ENCODE measurements around the gene PTBP2.

The PTBP2 gene

DNA sequence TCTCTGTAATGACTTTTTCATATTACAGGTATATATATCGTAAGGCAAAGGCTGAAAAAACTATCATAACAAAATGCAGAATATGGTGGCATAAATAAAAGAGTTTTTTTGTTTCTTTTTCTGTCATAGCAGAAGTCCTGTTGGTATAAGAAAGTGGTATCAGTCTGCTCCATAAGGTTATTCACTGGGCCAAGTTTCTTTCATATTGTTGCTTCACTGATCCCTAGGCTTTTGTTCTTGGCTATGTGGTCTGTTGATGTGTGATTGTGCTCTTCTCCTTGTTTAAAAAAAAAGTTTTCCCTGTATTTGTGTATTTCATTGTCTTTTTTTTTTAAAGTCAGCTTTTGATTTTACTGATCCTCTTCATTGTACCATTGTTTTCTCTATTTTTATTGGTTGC lies 26.0 kb downstream of the PTBP2 start:
- H3K4me2 ChIP-seq (ENCODE audit: low read depth, low read length, poor library complexity, severe bottlenecking) = no peak overlapping the region
- no peaks in the 10 kb centered on the region for H3K27me3 ChIP-seq (ENCODE audit: insufficient read depth, low read length, poor library complexity, severe bottlenecking)
- H3K9ac ChIP-seq (ENCODE audit: low read depth, low read length, poor library complexity, severe bottlenecking) = no peak overlapping the region
- peaks cover 17% of the 10 kb centered on the region for H3K4me1 ChIP-seq (ENCODE audit: insufficient read depth, low read length, poor library complexity, severe bottlenecking)
- no peak overlapping the region for H3K4me3 ChIP-seq (ENCODE audit: low read length, poor library complexity, severe bottlenecking)
- TF ChIP-seq, protein P1, sequence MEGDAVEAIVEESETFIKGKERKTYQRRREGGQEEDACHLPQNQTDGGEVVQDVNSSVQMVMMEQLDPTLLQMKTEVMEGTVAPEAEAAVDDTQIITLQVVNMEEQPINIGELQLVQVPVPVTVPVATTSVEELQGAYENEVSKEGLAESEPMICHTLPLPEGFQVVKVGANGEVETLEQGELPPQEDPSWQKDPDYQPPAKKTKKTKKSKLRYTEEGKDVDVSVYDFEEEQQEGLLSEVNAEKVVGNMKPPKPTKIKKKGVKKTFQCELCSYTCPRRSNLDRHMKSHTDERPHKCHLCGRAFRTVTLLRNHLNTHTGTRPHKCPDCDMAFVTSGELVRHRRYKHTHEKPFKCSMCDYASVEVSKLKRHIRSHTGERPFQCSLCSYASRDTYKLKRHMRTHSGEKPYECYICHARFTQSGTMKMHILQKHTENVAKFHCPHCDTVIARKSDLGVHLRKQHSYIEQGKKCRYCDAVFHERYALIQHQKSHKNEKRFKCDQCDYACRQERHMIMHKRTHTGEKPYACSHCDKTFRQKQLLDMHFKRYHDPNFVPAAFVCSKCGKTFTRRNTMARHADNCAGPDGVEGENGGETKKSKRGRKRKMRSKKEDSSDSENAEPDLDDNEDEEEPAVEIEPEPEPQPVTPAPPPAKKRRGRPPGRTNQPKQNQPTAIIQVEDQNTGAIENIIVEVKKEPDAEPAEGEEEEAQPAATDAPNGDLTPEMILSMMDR (conservative IDR thresholded peaks at IDR 0.05; ENCODE audit: low read length) = no peak
- no peak for TF ChIP-seq EZH2phosphoT487 (IDR thresholded peaks at IDR 0.05; ENCODE audit: borderline replicate concordance)
- H3F3A ChIP-seq (ENCODE audit: low read depth) = no peaks in the 10 kb centered on the region
- H3K9me3 ChIP-seq (ENCODE audit: insufficient read depth, low read depth, low read length) = no peaks in the 10 kb centered on the region
- peaks cover 98% of the 10 kb centered on the region for H4K20me1 ChIP-seq (ENCODE audit: insufficient read depth, low read length, poor library complexity, severe bottlenecking)
- no peaks in the 10 kb centered on the region for H3K9me2 ChIP-seq (replicated peaks; ENCODE audit: low read depth, low read length)
- H2AFZ ChIP-seq (ENCODE audit: low read length) = no peak overlapping the region
- peaks cover 99% of the 10 kb centered on the region for H3K79me2 ChIP-seq (ENCODE audit: insufficient read depth, low read length)
- H3K36me3 ChIP-seq (ENCODE audit: insufficient read depth, low read length) = peaks cover 36% of the 10 kb centered on the region

DNA sequence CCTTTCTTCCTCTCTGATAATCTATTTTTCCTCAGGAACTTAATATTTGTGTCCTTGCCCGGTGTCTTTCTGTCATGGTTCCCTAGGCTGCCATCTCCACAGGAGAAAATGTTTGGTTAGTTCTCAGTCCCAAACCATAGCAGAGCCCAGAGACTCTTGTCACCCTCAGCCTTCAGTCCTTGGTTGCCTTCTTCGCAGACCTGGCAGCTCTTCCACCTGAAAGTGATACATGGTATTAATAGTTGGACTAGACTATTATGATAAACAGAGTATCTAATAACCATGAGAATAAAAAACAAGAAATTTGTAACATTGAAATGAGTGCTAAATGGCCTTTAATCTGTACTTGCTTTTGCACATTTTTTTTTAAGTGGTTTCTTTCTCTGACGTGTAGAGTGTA lies 26.5 kb downstream of the PTBP2 start:
- no peaks in the 10 kb centered on the region for H3K9me3 ChIP-seq (ENCODE audit: insufficient read depth, low read depth, low read length)
- TF ChIP-seq, protein P1 (conservative IDR thresholded peaks at IDR 0.05; ENCODE audit: low read length) = no peak
- no peak for TF ChIP-seq EZH2phosphoT487 (IDR thresholded peaks at IDR 0.05; ENCODE audit: borderline replicate concordance)
- H3K4me2 ChIP-seq (ENCODE audit: low read depth, low read length, poor library complexity, severe bottlenecking) = no peak overlapping the region
- peaks cover 98% of the 10 kb centered on the region for H3K79me2 ChIP-seq (ENCODE audit: insufficient read depth, low read length)
- no peaks in the 10 kb centered on the region for H3K9me2 ChIP-seq (replicated peaks; ENCODE audit: low read depth, low read length)
- H3K4me3 ChIP-seq (ENCODE audit: low read length, poor library complexity, severe bottlenecking) = no peak overlapping the region
- no peaks in the 10 kb centered on the region for H3K27me3 ChIP-seq (ENCODE audit: insufficient read depth, low read length, poor library complexity, severe bottlenecking)
- peaks cover 41% of the 10 kb centered on the region for H3K36me3 ChIP-seq (ENCODE audit: insufficient read depth, low read length)
- peaks cover 97% of the 10 kb centered on the region for H4K20me1 ChIP-seq (ENCODE audit: insufficient read depth, low read length, poor library complexity, severe bottlenecking)
- H3K9ac ChIP-seq (ENCODE audit: low read depth, low read length, poor library complexity, severe bottlenecking) = no peak overlapping the region
- H3K4me1 ChIP-seq (ENCODE audit: insufficient read depth, low read length, poor library complexity, severe bottlenecking) = peaks cover 17% of the 10 kb centered on the region
- no peaks in the 10 kb centered on the region for H3F3A ChIP-seq (ENCODE audit: low read depth)
- no peak overlapping the region for H2AFZ ChIP-seq (ENCODE audit: low read length)

DNA sequence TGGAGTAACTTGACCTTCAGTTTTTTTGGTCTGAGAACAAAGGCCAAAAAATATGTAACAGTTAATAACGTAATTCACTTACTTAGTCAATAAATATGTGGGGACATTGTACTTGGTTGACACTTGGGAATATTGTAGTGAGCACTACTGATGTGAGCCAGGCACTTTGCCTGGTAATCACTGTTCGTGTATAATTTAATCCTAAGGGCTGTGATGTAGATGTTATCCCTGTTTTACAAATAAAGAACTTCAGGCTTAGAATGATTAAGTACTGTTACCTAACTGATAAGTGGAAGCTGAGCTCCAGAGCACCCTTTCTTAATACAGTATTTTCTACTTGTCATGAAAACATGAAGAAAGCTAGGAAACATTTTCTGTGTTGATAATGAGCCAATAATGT lies 28.0 kb downstream of the PTBP2 start:
- peaks cover 54% of the 10 kb centered on the region for H3K36me3 ChIP-seq (ENCODE audit: insufficient read depth, low read length)
- H3K79me2 ChIP-seq (ENCODE audit: insufficient read depth, low read length) = peaks cover 95% of the 10 kb centered on the region

More for the DNA sequence above, 28.0 kb downstream of the PTBP2 start:
- TF ChIP-seq, protein P1 (conservative IDR thresholded peaks at IDR 0.05; ENCODE audit: low read length) = no peak
- TF ChIP-seq EZH2phosphoT487 (IDR thresholded peaks at IDR 0.05; ENCODE audit: borderline replicate concordance) = no peak
- H3K9me3 ChIP-seq (ENCODE audit: insufficient read depth, low read depth, low read length) = no peaks in the 10 kb centered on the region
- H2AFZ ChIP-seq (ENCODE audit: low read length) = no peak overlapping the region
- H3K4me1 ChIP-seq (ENCODE audit: insufficient read depth, low read length, poor library complexity, severe bottlenecking) = peaks cover 17% of the 10 kb centered on the region
- H3K9me2 ChIP-seq (replicated peaks; ENCODE audit: low read depth, low read length) = no peaks in the 10 kb centered on the region
- H3K4me3 ChIP-seq (ENCODE audit: low read length, poor library complexity, severe bottlenecking) = no peak overlapping the region
- no peaks in the 10 kb centered on the region for H3K27me3 ChIP-seq (ENCODE audit: insufficient read depth, low read length, poor library complexity, severe bottlenecking)
- H3K4me2 ChIP-seq (ENCODE audit: low read depth, low read length, poor library complexity, severe bottlenecking) = no peak overlapping the region
- no peak overlapping the region for H3K9ac ChIP-seq (ENCODE audit: low read depth, low read length, poor library complexity, severe bottlenecking)
- H3F3A ChIP-seq (ENCODE audit: low read depth) = no peaks in the 10 kb centered on the region
- peaks cover 89% of the 10 kb centered on the region for H4K20me1 ChIP-seq (ENCODE audit: insufficient read depth, low read length, poor library complexity, severe bottlenecking)

Data from Loucy (cell line).